ENCODE data around the gene GRIK4.

GRIK4 gene

DNA sequence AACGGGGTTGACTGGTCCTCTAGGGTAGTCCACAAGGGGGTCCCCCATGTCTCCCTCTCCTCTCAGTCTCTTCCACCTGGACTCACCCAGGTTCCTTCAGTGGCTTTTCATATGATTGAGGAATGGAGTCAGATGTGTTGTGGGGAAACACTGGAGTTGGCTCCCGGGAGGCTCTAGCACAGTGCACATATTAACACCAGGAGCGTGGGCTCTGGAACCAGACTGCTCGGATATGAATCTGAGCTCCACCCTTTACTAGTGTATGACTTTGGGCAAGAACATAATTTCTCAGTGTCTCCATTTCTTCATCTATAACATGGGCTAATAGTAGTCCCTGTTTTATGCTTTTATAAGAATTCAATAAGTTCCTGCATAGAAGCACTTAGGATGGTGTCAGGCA is 157.0 kb downstream of the GRIK4 start:
- DNase-seq (ENCODE audit: low spot score): no peak

- no peak for DNase-seq (ENCODE audit: low spot score)
Measured at GRCh38 chr11:120674542-120674941, 163.0 kb downstream of the GRIK4 start.

DNA sequence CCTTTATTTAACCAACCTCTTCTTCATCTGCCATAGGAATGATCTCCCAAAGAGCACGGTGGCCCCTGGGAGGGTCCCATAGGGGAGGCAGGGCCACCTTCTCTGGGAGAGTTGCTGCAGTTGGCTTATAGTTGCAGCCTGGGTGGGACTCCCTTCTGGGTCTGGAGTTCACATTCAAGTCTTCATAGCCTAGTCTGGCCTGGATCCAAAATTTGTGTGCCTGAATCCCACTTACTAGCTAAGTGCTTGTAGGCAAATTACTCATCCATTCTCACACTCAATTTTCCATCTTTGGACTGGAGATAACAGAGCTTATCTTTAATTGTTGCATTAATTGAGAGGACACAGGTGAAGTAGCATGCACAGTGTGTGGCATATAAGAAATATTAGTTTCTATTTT is 163.6 kb downstream of the GRIK4 start:
- no peak for DNase-seq (ENCODE audit: low spot score)

GRCh38 chr11:120676991-120677390 is 165.4 kb downstream of the GRIK4 start:
- no peak for DNase-seq (ENCODE audit: low spot score)

- DNase-seq (ENCODE audit: low spot score): no peak
Measured at GRCh38 chr11:120680322-120680721, 168.8 kb downstream of the GRIK4 start.

GRCh38 chr11:120681434-120682331 is 170.1 kb downstream of the GRIK4 start:
- no peak for DNase-seq (ENCODE audit: low spot score)

- no peak for DNase-seq (ENCODE audit: low spot score)
Measured at GRCh38 chr11:120682332-120682649, 170.7 kb downstream of the GRIK4 start.

DNA sequence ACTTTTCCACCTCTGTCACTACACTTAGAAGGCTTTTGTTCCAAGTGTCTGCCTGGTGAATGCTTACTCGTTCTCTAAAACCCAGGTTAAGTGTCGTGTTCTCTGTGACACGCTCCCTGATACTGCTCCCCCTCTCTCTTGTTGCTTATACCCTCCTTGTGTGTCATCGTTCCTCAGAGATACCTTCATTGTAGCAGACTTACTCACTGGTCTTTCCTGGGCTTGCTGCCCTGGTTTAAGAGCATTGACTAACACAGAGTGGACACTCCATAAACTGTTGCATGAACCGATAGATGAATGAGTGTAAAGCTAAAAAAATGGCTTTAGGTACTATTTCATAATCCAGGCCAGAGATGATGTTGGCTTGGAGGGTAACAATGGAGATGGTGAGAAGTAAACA is 171.3 kb downstream of the GRIK4 start:
- DNase-seq (ENCODE audit: low spot score): peak; percentile 51

GRCh38 chr11:120686516-120686915 is 175.0 kb downstream of the GRIK4 start:
- no peak for DNase-seq (ENCODE audit: low spot score)

DNA sequence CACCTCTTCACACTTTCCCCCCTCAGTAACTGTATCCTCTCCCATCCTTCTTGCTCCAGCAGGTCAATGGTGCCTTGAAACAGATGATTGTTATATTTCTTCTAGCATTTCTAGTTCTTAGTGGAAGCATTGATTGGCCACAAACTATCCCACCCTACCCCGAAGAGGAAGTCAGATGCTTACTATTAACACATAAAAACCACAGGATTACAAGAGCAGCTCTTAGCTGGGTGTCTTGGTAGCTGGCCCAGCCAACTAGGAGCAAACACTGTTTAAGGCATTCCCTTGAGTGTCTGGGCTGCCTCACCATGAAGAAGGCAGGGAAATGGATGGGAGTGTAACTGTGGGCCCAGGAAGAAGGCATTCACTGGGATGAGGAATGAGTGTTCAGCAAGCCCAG is 176.6 kb downstream of the GRIK4 start:
- DNase-seq (ENCODE audit: low spot score): no peak

DNA sequence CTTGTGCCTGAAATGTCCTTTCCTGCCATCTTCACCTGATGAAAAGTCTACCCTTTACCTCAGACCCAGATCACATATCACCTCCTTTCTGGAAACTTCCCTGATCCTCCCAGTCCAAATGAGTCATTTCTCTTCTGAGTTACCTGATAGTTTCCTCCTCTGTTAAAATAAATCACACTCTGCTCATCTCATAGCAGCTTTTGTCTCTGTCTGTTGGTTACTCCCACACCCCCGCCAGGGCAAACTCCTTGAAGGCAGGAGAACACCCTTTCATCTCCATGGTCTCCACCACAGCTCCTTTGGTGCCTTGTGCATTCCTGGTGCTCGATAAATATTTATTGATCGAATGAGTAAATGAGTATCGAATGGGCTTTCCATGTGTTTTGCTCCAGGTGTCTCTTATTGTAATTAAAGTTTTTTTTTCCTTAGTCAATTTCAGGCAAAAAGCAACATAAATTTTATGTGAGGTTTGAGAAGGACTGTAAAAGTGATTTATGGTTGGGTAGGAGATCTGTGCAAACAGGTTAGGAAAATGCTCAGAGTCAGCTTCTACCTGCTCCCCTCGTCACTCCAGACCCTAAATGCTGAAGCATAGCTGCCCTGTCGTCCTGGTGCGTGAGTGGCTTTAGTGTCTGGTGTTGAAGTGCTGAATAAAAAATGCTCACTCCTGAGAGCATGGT is 178.2 kb downstream of the GRIK4 start:
- DNase-seq (ENCODE audit: low spot score): no peak

- DNase-seq (ENCODE audit: low spot score): no peak
Measured at GRCh38 chr11:120690406-120690805, 178.9 kb downstream of the GRIK4 start.

DNA sequence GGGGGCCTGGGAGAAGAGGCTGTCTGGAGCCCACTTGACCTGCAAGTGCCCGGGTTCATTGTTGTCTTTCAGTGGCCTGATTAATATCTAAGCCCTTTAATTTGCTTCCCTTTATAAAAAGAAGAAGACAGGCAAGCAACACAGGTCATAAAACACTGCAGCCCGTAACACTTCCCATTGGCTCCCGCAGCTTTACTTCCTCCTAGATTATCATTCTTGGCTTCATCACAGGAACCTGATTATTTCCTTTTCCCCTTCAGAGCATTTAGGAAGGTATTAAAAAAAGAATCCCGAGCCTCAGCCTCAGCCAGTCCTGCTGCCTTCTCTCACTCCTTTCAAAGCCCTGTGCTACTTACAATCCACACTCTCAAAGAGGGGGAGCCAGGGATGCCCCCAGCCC is 183.2 kb downstream of the GRIK4 start:
- no peak for DNase-seq (ENCODE audit: low spot score)

DNA sequence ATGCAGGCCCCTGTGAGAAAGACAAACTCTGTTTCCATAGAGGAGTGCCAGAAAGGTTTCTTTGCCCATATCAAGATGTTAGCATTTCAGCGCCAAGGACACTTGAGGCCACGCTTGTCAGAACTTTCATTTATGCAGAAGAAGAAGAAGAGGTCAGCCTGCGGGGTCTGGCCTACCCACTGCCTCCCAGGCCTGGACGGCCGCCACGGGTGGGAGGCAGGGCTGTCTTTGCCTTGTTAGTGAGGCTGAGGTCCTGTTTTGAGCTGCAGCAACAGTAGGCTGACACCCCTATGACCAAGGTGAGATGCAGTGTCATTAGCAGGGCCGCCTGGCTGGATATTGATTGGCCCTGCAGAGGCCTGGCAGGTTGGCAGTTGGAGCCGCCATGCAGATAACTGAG is 183.9 kb downstream of the GRIK4 start:
- DNase-seq (ENCODE audit: low spot score): no peak

GRCh38 chr11:120695939-120696338 is 184.4 kb downstream of the GRIK4 start:
- DNase-seq (ENCODE audit: low spot score): no peak

GRCh38 chr11:120696597-120697218 is 185.2 kb downstream of the GRIK4 start:
- peak; percentile 21 for DNase-seq (ENCODE audit: low spot score)

GRCh38 chr11:120698918-120699317 is 187.4 kb downstream of the GRIK4 start:
- no peak for DNase-seq (ENCODE audit: low spot score)

DNA sequence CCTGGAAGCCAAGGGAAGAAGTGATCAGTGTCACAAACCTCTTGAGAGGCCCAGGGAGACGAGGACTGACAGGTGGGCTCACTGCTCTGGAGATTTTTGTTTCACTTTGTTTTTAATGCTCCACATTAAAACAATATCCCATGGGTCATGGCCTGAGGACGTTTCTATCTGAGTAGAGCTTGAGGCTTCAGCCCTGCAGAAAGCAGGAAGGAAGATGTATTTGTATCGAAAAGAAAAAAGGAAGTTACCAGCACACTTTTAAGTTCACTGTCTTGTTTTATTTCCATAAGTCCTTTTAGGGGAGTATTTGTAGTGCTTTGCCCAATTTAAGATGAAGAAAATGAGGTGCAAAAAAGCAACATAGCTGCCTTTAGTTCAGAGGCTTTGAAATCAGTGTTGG is 191.1 kb downstream of the GRIK4 start:
- no peak for DNase-seq (ENCODE audit: low spot score)

GRCh38 chr11:120703358-120704152 is 192.0 kb downstream of the GRIK4 start:
- no peak for DNase-seq (ENCODE audit: low spot score)

GRCh38 chr11:120704256-120704750 is 192.8 kb downstream of the GRIK4 start:
- no peak for DNase-seq (ENCODE audit: low spot score)

DNA sequence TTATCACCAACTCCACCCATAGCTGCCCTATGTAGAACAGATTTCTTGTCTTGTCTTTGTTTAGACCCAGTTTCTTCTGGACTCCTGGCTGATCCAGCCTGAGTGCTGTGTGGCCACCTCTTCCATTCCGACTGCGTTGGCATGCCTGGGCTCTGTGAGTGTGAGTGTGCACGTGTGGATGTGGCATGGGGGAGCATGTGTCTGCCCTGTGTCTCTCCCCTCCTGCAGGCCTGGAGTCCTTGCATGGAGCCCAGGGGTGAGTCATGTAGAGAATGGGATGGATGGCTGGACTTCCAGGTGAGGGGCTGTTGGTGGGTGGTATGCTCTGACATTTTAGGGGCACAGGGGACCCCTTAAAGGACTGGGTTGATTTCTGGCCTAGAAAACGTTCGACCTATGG is 194.7 kb downstream of the GRIK4 start:
- no peak for DNase-seq (ENCODE audit: low spot score)

DNA sequence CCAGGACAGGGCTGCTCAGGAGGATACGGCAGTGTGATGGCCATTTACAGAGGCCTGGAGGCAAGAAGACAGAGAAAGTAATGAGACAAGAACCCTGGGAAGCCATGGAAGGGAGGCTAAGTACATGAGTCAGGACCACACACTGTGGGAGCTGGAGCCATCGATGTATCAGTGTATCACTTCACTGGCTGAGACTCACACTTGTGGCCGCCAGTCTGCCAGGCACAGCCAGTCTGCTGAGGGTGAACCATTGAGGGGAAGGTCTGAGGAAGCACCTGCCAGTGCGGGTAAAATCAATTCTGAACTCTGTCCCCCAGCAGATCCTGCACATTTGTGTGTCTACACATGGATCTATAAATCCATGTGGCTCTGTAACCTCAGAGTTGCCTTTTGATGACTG is 195.6 kb downstream of the GRIK4 start:
- DNase-seq (ENCODE audit: low spot score): no peak

All from AG20443 (cell line).